Neural progenitor cell (in vitro differentiated cells): ENCODE measurements around the gene ENTPD2. TPM values are rescaled to one million over a fixed set of nuclear protein-coding genes. Genes with fewer than 3 reads are reported as not detected.

Experiments used
- DNase-seq: peaks from one replicate; pipeline ENCODE4 v3.0.0-alpha.2; 2016; ENCODE audit warnings: low spot score
- H2AFZ ChIP-seq: fragments of 200-600 bp; sonication (generic); replicated peaks from 2 replicates; pipeline ENCODE4 v1.6.1; 2016; ENCODE audit warnings: antibody characterized with exemption
- H3F3A ChIP-seq: fragments of 200-600 bp; sonication (generic); 2 replicates; pipeline ENCODE4 v1.6.1; 2016; ENCODE audit warnings: antibody characterized with exemption, low read depth
- H3K27ac ChIP-seq: fragments of 200-600 bp; sonication (generic); 2 replicates; pipeline ENCODE4 v1.5.1; 2016; ENCODE audit warnings: mild to moderate bottlenecking
- H3K27me3 ChIP-seq: fragments of 200-600 bp; sonication (generic); 2 replicates; pipeline ENCODE4 v1.6.1; 2016; ENCODE audit warnings: mild to moderate bottlenecking, moderate library complexity
- H3K36me3 ChIP-seq: fragments of 200-600 bp; sonication (generic); 2 replicates; pipeline ENCODE4 v1.5.1; 2016
- H3K4me1 ChIP-seq: fragments of 200-600 bp; sonication (generic); 2 replicates; pipeline ENCODE4 v1.6.1; 2016; ENCODE audit warnings: mixed run types
- H3K4me2 ChIP-seq: fragments of 200-600 bp; sonication (generic); 2 replicates; pipeline ENCODE4 v1.6.1; 2016
- H3K4me3 ChIP-seq: fragments of 200-600 bp; sonication (generic); 2 replicates; pipeline ENCODE4 v1.5.1; 2016
- H3K79me2 ChIP-seq: fragments of 200-600 bp; sonication (generic); 2 replicates; pipeline ENCODE4 v1.6.1; 2016; ENCODE audit warnings: low read depth
- H3K9ac ChIP-seq: fragments of 200-600 bp; sonication (generic); 2 replicates; pipeline ENCODE4 v1.6.1; 2016
- H3K9me3 ChIP-seq: fragments of 200-600 bp; sonication (generic); 2 replicates; pipeline ENCODE4 v1.5.1; 2016; ENCODE audit warnings: low read depth
- H4K20me1 ChIP-seq: fragments of 200-600 bp; sonication (generic); 2 replicates; pipeline ENCODE4 v1.6.1; 2016; ENCODE audit warnings: low read depth
- H3K27ac Mint-ChIP-seq: 3 replicates; pipeline ENCODE4 v1.8.0; 2021; ENCODE audit warnings: mixed read lengths
- H3K27me3 Mint-ChIP-seq: 2 replicates; pipeline ENCODE4 v1.8.0; 2022; ENCODE audit warnings: low read depth, mild to moderate bottlenecking, inconsistent platforms, moderate library complexity, mixed read lengths; ENCODE audit not compliant: insufficient read depth
- H3K36me3 Mint-ChIP-seq: 3 replicates; pipeline ENCODE4 v1.8.0; 2021; ENCODE audit warnings: mixed read lengths
- H3K4me1 Mint-ChIP-seq: 3 replicates; pipeline ENCODE4 v1.8.0; 2021; ENCODE audit warnings: mixed read lengths
- H3K4me3 Mint-ChIP-seq: 3 replicates; pipeline ENCODE4 v1.8.0; 2021; ENCODE audit warnings: mild to moderate bottlenecking, moderate library complexity, mixed read lengths
- H3K9me3 Mint-ChIP-seq: 3 replicates; pipeline ENCODE4 v1.8.0; 2020; ENCODE audit warnings: mixed read lengths
- CTCF ChIP-seq: fragments of 200-600 bp; sonication (generic); IDR thresholded peaks from 2 replicates; pipeline ENCODE4 v1.5.1; 2017; ENCODE audit warnings: antibody characterized with exemption, mild to moderate bottlenecking
- EZH2 ChIP-seq: fragments of 200-600 bp; sonication (generic); IDR thresholded peaks from 2 replicates; pipeline ENCODE4 v1.6.1; 2017; ENCODE audit warnings: antibody characterized with exemption, mild to moderate bottlenecking, moderate library complexity
- EZH2phosphoT487 ChIP-seq: fragments of 200-600 bp; sonication (generic); IDR thresholded peaks from 2 replicates; pipeline ENCODE4 v1.6.1; 2017; ENCODE audit warnings: antibody characterized with exemption
- total RNA-seq: library from RNA; depleted of rRNA; stranded (reverse); fragments of >200 nt; gene quantifications from 2 replicates; pipeline ENCODE4 v1.2.3, GENCODE V29; 2015; ENCODE audit warnings: low replicate concordance

The ENTPD2 gene
- total RNA-seq, 1 donor from 2014 or later = not detected

GRCh38 chr9:137075275-137075775 is 21.5 kb upstream of the ENTPD2 start:
- no peak overlapping the region for H3K27ac Mint-ChIP-seq
- TF ChIP-seq EZH2phosphoT487 (no peak), EZH2 (no peak), CTCF (no peak)
- no peak for DNase-seq

GRCh38 chr9:137074657-137075274 is 20.9 kb upstream of the ENTPD2 start:
- H3K4me3 Mint-ChIP-seq = no peak overlapping the region
- Histone ChIP-seq H3K9me3 (no peaks in the 10 kb centered on the region), H3K4me2 (no peak overlapping the region), H3K4me3 (no peak overlapping the region), H3K4me1 (peaks cover 13% of the 10 kb centered on the region), H3K27ac (no peak overlapping the region), H4K20me1 (peaks cover 21% of the 10 kb centered on the region), H3F3A (peaks cover 32% of the 10 kb centered on the region), H3K9ac (no peak overlapping the region), H3K79me2 (no peaks in the 10 kb centered on the region), H3K36me3 (no peaks in the 10 kb centered on the region), H2AFZ (no peak overlapping the region), H3K27me3 (peaks cover 79% of the 10 kb centered on the region)
- TF ChIP-seq CTCF (no peak), EZH2 (no peak), EZH2phosphoT487 (no peak)
- no peak overlapping the region for H3K27ac Mint-ChIP-seq
- no peaks in the 10 kb centered on the region for H3K36me3 Mint-ChIP-seq
- no peaks in the 10 kb centered on the region for H3K9me3 Mint-ChIP-seq
- DNase-seq = no peak
- peaks cover 9% of the 10 kb centered on the region for H3K4me1 Mint-ChIP-seq
- peaks cover 47% of the 10 kb centered on the region for H3K27me3 Mint-ChIP-seq

More at GRCh38 chr9:137075275-137075775, 21.5 kb upstream of the ENTPD2 start:
- Histone ChIP-seq H3K36me3 (no peaks in the 10 kb centered on the region), H3K27ac (no peak overlapping the region), H4K20me1 (peaks cover 21% of the 10 kb centered on the region), H3K27me3 (peaks cover 80% of the 10 kb centered on the region), H3K9me3 (no peaks in the 10 kb centered on the region), H2AFZ (no peak overlapping the region), H3F3A (peaks cover 32% of the 10 kb centered on the region), H3K79me2 (no peaks in the 10 kb centered on the region), H3K9ac (no peak overlapping the region), H3K4me2 (no peak overlapping the region), H3K4me3 (no peak overlapping the region), H3K4me1 (peaks cover 13% of the 10 kb centered on the region)
- Mint-ChIP-seq H3K27me3 (peaks cover 51% of the 10 kb centered on the region), H3K36me3 (no peaks in the 10 kb centered on the region), H3K4me1 (peaks cover 11% of the 10 kb centered on the region), H3K9me3 (no peaks in the 10 kb centered on the region), H3K4me3 (no peak overlapping the region)

- H3K4me3 Mint-ChIP-seq = no peak overlapping the region
- H3K36me3 ChIP-seq = no peaks in the 10 kb centered on the region
- H3K9me3 ChIP-seq = no peaks in the 10 kb centered on the region
- no peak overlapping the region for H2AFZ ChIP-seq
- H3K27ac ChIP-seq = no peak overlapping the region
- DNase-seq = no peak
- no peak overlapping the region for H3K4me2 ChIP-seq
- H3F3A ChIP-seq = peaks cover 26% of the 10 kb centered on the region
- H3K9ac ChIP-seq = no peak overlapping the region
- H3K4me3 ChIP-seq = no peak overlapping the region
- peaks cover 18% of the 10 kb centered on the region for H3K4me1 ChIP-seq
- H3K9me3 Mint-ChIP-seq = no peaks in the 10 kb centered on the region
- H3K27me3 ChIP-seq = peaks cover 79% of the 10 kb centered on the region
- no peaks in the 10 kb centered on the region for H3K36me3 Mint-ChIP-seq
- H3K27ac Mint-ChIP-seq = no peak overlapping the region
- H3K4me1 Mint-ChIP-seq = peaks cover 8% of the 10 kb centered on the region
- peaks cover 45% of the 10 kb centered on the region for H3K27me3 Mint-ChIP-seq
- TF ChIP-seq CTCF (no peak), EZH2 (no peak), EZH2phosphoT487 (no peak)
- H4K20me1 ChIP-seq = peaks cover 25% of the 10 kb centered on the region
- no peaks in the 10 kb centered on the region for H3K79me2 ChIP-seq
Observed at GRCh38 chr9:137073992-137074399, 20.1 kb upstream of the ENTPD2 start.
